Peyer's patch (tissue), 4 donors: Measurements from ENCODE around the gene KLF12. TPM values are rescaled to one million over a fixed set of nuclear protein-coding genes. Genes with fewer than 3 reads are reported as not detected.
A peak's percentile ranks its signal among the peaks of the same experiment; 100 is the strongest.

ENCODE experiments used
- DNase-seq, 3 donors: peaks; one replicate each; pipeline ENCODE4 v3.0.0-alpha.2; 2017 to 2019
- H3K27ac ChIP-seq, 4 donors: fragments of 200-600 bp; sonication (generic); one replicate each; pipeline ENCODE4 v1.5.1; 2016 to 2019
- H3K27me3 ChIP-seq, 2 donors: fragments of 200-600 bp; sonication (generic); one replicate each; pipeline ENCODE4 v1.5.1; 2019
- H3K36me3 ChIP-seq, 3 donors: fragments of 200-600 bp; sonication (generic); one replicate each; pipeline ENCODE4 v1.5.1; 2016 to 2019
- H3K4me1 ChIP-seq, 4 donors: fragments of 200-600 bp; sonication (generic); one replicate each; pipeline ENCODE4 v1.5.1; 2016 to 2019
- H3K4me3 ChIP-seq, 4 donors: fragments of 200-600 bp; sonication (generic); 1 replicate in 3 of 4; 2 replicates in 1 of 4; pipeline ENCODE4 v1.5.1; 2016 to 2019; ENCODE audit warnings: mild to moderate bottlenecking in 1 of 4
- H3K9me3 ChIP-seq, 4 donors: fragments of 200-600 bp; sonication (generic); one replicate each; pipeline ENCODE4 v1.5.1; 2016 to 2019; ENCODE audit warnings: mild to moderate bottlenecking in 1 of 4
- POLR2A ChIP-seq, 2 donors: fragments of 450-650 bp; IDR thresholded peaks; one replicate each; pipeline ENCODE4 v1.5.1; 2017; ENCODE audit warnings: antibody characterized with exemption in 2 of 2, mild to moderate bottlenecking in 2 of 2, moderate library complexity in 2 of 2
- total RNA-seq, 4 donors: library from RNA; depleted of rRNA; stranded (reverse); fragments of >200 nt; gene quantifications; one replicate each; pipeline ENCODE4 v1.1.0, GENCODE V29; 2016
- TF ChIP-seq, protein P1 (sequence below), 6 experiments: fragments of 450-650 bp in 4 of 6; fragments of 200-600 bp in 2 of 6; sonication (generic) in 1 of 6; IDR thresholded peaks; one replicate each; pipeline ENCODE4 v1.5.1; 2017 to 2019; ENCODE audit warnings: antibody characterized with exemption in 6 of 6, mild to moderate bottlenecking in 3 of 6, moderate library complexity in 1 of 6

The KLF12 gene
- total RNA-seq, 4 donors from 2014 or later, result 1.4 to 23.1 (median 2.7) TPM

DNA sequence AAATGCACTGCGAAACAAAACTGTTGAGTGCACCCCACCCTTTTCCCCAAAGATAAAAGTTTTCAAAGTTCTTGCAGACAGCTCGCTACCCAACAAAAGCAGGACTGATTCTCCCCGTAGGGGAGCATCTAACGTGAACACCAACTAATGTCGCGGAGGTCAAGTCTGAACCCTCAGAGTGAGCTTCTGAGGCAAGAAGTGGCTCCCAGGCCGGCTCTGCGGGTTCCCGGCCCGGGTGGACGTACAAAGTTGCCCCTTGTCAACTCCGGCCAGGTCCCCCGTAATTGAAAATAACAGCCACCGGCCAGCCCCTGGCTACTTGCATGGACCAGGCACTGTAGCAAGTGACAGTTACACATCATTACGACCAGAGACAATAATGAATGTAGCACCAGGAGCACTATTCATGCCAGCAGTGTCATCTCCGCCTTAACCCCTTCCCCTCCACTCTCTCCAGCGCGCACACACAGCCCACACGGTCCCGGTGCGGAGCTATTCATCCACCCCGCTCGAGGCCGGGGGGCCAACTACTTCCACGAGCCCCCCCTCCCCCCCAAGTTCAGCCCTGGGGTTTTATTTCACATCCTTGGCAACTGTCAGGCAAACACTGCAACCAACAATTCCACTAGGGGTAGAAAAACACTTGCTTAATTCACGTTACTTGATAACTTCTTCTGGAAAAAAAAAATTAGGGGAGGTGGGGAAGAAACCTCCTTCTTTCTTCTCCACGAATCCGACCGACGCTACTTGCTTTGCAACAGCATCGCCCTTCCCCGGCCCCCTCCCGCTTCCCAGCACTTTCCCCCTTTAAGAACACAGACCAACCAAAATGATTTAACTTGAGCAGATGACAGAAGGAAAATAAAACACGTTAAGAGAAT is 1.2 kb downstream of the KLF12 start:
- Histone ChIP-seq H3K36me3 (no peaks in the 10 kb centered on the region), H3K4me1 (peaks cover 0 to 24% (median 5%) of the 10 kb centered on the region in 4 donors), H3K9me3 (no peaks in the 10 kb centered on the region), H3K4me3 (peak overlapping the region; percentile 71 to 92 (median 86)), H3K27ac (peak overlapping the region; percentile 88 to 99 (median 90)), H3K27me3 (no peaks in the 10 kb centered on the region)
- TF ChIP-seq, protein P1, sequence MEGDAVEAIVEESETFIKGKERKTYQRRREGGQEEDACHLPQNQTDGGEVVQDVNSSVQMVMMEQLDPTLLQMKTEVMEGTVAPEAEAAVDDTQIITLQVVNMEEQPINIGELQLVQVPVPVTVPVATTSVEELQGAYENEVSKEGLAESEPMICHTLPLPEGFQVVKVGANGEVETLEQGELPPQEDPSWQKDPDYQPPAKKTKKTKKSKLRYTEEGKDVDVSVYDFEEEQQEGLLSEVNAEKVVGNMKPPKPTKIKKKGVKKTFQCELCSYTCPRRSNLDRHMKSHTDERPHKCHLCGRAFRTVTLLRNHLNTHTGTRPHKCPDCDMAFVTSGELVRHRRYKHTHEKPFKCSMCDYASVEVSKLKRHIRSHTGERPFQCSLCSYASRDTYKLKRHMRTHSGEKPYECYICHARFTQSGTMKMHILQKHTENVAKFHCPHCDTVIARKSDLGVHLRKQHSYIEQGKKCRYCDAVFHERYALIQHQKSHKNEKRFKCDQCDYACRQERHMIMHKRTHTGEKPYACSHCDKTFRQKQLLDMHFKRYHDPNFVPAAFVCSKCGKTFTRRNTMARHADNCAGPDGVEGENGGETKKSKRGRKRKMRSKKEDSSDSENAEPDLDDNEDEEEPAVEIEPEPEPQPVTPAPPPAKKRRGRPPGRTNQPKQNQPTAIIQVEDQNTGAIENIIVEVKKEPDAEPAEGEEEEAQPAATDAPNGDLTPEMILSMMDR (IDR thresholded peaks at IDR 0.05), result no peak
- no peak for TF ChIP-seq POLR2A (IDR thresholded peaks at IDR 0.05)
- peak; percentile 40 to 66 (median 52) for DNase-seq

- Histone ChIP-seq H3K9me3 (no peaks in the 10 kb centered on the region), H3K4me1 (peaks cover 0 to 24% (median 5%) of the 10 kb centered on the region in 4 donors), H3K36me3 (no peaks in the 10 kb centered on the region), H3K27ac (peak overlapping the region; percentile 88 to 99 (median 90)), H3K4me3 (peak overlapping the region; percentile 71 to 92 (median 86)), H3K27me3 (no peaks in the 10 kb centered on the region)
- peak in 2 of 3 donors; percentile 46 to 49 for DNase-seq
- TF ChIP-seq, protein P1 (IDR thresholded peaks at IDR 0.05), result no peak
- peak in 1 of 2 donors; percentile 35 for TF ChIP-seq POLR2A (IDR thresholded peaks at IDR 0.05)
These were observed 1.9 kb downstream of the KLF12 start for GRCh38 chr13:74132152-74132775.

GRCh38 chr13:74131227-74131626 is 3.0 kb downstream of the KLF12 start:
- no peaks in the 10 kb centered on the region for H3K27me3 ChIP-seq
- peak overlapping the region in 3 of 4 donors; percentile 90 to 99 (median 91) for H3K27ac ChIP-seq
- no peak for DNase-seq
- H3K4me1 ChIP-seq, result peaks cover 0 to 24% (median 5%) of the 10 kb centered on the region in 4 donors
- no peaks in the 10 kb centered on the region for H3K9me3 ChIP-seq
- H3K36me3 ChIP-seq, result no peaks in the 10 kb centered on the region
- no peak overlapping the region for H3K4me3 ChIP-seq
- TF ChIP-seq, protein P1 (IDR thresholded peaks at IDR 0.05), result no peak
- no peak for TF ChIP-seq POLR2A (IDR thresholded peaks at IDR 0.05)

- Histone ChIP-seq H3K36me3 (no peaks in the 10 kb centered on the region), H3K27ac (peak overlapping the region; percentile 15 to 62 (median 46)), H3K4me1 (peaks cover 0 to 23% (median 5%) of the 10 kb centered on the region in 4 donors), H3K4me3 (no peak overlapping the region), H3K27me3 (no peaks in the 10 kb centered on the region), H3K9me3 (no peaks in the 10 kb centered on the region)
- no peak for TF ChIP-seq POLR2A (IDR thresholded peaks at IDR 0.05)
- TF ChIP-seq, protein P1 (IDR thresholded peaks at IDR 0.05), result no peak
- DNase-seq, result peak in 1 of 3 donors; percentile 34
These were observed 4.6 kb downstream of the KLF12 start for GRCh38 chr13:74129500-74130191.

DNA sequence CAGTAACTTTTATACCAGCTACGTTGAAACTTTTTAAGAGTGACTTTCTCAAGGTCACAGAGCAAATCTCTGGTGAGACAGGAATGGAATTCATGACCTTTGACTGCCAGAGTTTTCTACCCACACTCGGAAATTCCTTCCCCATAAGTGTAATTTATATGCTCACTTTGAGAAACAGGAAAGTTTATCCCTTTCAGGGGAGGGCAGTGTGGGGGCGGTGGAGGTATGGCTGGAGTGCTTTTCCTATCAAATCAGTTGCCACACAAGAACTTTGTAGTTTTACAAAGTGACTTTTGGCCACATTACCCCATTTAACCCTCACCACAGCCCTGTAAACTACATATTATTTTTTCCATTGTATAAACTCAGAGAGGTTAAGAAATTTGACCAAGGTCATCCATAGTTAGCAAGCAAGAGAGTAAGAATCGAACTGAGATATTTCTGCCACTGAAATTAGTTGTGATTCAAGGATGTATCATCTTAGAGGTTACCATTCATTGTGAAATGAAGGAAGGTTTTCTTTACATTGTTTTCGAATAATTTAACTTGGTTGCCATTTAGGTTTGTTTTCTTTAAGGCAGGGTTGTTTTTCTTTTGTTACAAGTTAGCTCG is 5.9 kb downstream of the KLF12 start:
- H3K4me3 ChIP-seq, result no peak overlapping the region
- DNase-seq, result no peak
- H3K4me1 ChIP-seq, result peaks cover 0 to 16% (median 5%) of the 10 kb centered on the region in 4 donors
- no peaks in the 10 kb centered on the region for H3K27me3 ChIP-seq
- no peaks in the 10 kb centered on the region for H3K9me3 ChIP-seq
- H3K27ac ChIP-seq, result no peak overlapping the region
- TF ChIP-seq, protein P1 (IDR thresholded peaks at IDR 0.05), result no peak
- no peak for TF ChIP-seq POLR2A (IDR thresholded peaks at IDR 0.05)
- H3K36me3 ChIP-seq, result no peaks in the 10 kb centered on the region
